Lung microvascular endothelial cell (primary cell): Measurements from ENCODE around the gene TCF12. TPM values are rescaled to one million over a fixed set of nuclear protein-coding genes. Genes with fewer than 3 reads are reported as not detected.
A peak's percentile ranks its signal among the peaks of the same experiment; 100 is the strongest.
"Not testable (repeated sequence)": the region's sequence is repeated elsewhere in the genome, so short reads cannot be mapped to it uniquely, and the experiment has no call there.

ENCODE experiments used
- DNase-seq, 2 donors: peaks; one replicate each; pipeline versions ENCODE4 v3.0.0 to v3.0.0-alpha.2; 2010; ENCODE audit warnings: low read depth in 2 of 2
- total RNA-seq: library from RNA; depleted of rRNA; stranded (reverse); fragments of >200 nt; gene quantifications from 2 replicates; pipeline ENCODE4 v1.2.1, GENCODE V29; 2014

Gene TCF12
- total RNA-seq, 1 donor from 2014 or later, result 94.4 TPM

GRCh38 chr15:57160823-57161560 lies 242.5 kb downstream of the TCF12 start:
- no peak for DNase-seq

- not testable (repeated sequence) for DNase-seq
These were observed 245.8 kb downstream of the TCF12 start for GRCh38 chr15:57164251-57164650.

- peak in 1 of 2 donors; percentile 52 for DNase-seq
These were observed 247.5 kb downstream of the TCF12 start for GRCh38 chr15:57165992-57166391.

DNA sequence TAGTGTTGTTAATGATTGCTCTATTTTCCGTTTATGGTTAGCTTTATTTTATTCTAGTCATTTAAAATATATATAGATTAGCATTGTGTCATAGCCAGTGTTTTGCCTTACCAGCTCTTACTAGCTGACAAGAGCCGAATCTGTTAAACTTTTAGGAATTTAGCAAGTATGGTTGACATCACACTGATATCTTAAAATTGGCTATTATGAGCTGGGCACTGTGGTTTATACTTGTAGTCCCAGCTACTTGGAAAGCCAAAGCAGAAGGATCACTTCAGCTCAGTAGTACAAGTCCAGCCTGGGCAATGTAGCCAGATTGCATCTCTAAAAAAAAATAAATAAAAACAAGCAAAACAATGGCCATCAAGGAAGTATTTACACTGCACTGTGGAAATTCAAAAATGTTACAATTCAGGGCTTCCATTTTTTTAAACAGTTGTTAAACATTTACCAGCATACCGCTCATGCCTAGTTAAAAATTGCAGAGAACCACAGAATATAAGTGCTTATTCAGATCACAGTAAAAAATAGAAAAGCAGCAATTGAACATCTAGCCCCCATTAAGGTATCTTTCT lies 249.5 kb downstream of the TCF12 start:
- DNase-seq, result no peak

DNA sequence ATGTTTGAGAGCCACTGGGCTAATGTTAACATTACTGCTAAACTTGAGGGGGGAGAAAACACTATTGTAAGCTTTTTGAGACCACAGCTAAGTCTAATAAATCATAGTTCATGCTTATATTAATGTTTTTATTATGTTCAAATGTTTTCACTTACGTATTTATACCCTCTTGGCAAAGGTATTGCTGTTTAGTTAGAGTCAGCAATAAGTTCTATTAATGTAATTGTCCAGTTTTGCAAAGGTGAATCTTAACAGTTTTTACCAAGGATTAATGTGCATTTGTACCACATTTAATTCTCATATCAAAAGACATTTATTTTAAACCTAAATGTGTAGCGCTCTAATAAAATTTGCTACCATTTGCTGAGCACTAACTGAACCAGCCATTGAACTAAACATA lies 251.2 kb downstream of the TCF12 start:
- no peak for DNase-seq

- DNase-seq, result no peak
These were observed 253.0 kb downstream of the TCF12 start for GRCh38 chr15:57171426-57171825.

DNA sequence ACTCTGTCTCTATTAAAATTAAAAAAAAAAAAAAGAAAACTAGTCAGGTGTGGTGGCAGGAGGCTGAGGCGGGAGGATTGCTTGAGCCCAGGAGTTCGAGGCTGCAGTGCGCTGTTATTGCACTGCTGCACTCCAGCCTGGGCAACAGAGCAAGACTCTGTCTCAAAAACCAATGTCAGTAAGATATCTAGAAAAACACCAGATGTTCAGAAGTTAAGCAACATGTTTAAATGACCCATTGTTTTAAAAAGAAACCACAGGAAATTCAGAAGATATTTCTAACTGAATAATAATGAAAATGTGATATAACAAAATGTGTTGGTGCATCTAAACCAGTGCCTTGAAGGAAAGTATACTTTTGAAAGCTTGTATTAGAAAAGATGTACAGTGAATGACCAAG lies 254.5 kb downstream of the TCF12 start:
- peak in 1 of 2 donors; percentile 44 for DNase-seq

GRCh38 chr15:57183041-57183440 lies 264.6 kb downstream of the TCF12 start:
- no peak for DNase-seq

- no peak for DNase-seq
These were observed 265.3 kb downstream of the TCF12 start for GRCh38 chr15:57183614-57184344.

DNA sequence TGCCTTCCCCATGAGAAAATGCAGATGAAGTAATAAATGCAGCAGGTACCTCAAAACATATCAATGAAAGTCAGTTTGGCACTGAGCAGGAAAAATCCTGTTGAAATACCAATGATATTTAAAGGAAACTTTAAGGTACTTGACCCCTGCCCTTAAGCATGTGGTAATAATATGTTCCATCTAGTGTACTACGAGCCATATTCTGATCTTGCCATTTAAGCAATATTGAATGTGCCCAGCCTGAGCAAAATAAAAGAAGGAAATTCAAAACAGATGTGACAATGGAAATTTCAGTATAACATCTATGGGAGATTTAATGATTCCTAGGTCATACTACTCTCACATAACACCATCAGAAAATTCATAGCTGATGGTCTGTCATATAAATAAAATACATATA lies 266.1 kb downstream of the TCF12 start:
- DNase-seq, result no peak

DNA sequence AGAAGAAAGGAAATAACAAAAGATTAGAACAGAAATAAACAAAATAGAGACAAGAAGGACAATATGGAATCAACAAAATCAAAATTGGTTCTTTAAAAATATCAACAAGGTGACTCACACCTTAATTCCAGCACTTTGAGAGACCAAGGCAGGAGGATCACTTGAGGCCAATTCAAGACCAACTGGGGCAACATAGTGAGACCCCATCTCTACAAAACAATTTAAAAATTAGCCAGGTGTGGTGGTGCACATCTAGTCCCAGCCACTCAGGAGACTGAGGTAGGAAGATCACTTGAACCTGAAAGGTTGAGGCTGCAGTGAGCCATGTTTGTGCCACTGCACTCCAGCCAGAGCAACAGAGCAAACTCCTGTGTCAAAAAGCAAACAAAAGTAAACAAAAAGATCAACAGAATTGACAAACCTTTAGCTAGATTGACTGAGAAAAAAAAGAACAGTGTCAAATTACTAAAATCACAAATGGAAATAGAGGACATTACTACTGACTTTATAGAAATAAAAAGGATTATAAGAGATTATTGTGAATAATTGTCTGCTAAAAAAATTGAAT lies 267.1 kb downstream of the TCF12 start:
- no peak for DNase-seq

GRCh38 chr15:57189466-57189865 lies 271.0 kb downstream of the TCF12 start:
- DNase-seq, result no peak

- no peak for DNase-seq
These were observed 271.8 kb downstream of the TCF12 start for GRCh38 chr15:57190208-57190607.

GRCh38 chr15:57193161-57193560 lies 274.7 kb downstream of the TCF12 start:
- DNase-seq, result no peak

GRCh38 chr15:57195326-57195725 lies 276.9 kb downstream of the TCF12 start:
- DNase-seq, result no peak

DNA sequence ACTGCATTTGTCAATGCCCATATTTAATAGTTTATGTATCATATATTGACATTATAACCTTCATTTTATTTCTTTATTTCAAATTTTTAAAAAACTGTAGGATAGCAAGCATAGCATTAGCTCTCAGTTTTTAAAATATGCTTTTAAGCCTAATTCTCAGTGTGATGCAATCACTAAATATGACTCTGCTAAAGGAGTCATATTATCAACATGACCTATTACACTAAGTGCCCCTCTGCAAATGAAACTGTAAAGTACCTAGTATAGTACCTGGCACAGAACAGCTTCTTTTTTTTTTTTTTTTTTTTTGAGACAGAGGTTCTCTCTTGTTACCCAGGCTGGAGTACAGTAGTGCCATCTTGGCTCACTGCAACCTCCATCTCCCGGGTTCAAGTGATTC lies 278.4 kb downstream of the TCF12 start:
- no peak for DNase-seq

GRCh38 chr15:57198131-57198530 lies 279.7 kb downstream of the TCF12 start:
- DNase-seq, result no peak

GRCh38 chr15:57198654-57199291 lies 280.3 kb downstream of the TCF12 start:
- DNase-seq, result no peak

DNA sequence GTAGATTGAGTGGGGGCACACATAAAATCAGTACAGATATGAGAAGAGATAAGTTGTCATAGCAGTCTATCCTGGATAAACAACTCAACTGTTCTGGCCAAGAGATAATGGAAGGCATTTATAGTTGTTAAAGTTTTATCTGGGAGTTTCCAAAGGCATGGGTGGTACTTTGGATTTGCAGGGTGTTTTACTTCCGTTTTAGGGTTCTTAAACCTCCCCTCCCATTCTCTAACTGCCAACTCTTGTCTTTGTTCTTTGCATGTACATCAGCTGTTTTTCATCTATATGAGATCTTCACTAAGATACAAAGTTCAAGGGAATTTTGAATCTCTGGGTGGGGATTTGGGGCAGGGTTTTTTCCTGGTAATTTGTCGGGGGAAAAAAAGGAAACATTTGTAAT lies 283.1 kb downstream of the TCF12 start:
- DNase-seq, result no peak

DNA sequence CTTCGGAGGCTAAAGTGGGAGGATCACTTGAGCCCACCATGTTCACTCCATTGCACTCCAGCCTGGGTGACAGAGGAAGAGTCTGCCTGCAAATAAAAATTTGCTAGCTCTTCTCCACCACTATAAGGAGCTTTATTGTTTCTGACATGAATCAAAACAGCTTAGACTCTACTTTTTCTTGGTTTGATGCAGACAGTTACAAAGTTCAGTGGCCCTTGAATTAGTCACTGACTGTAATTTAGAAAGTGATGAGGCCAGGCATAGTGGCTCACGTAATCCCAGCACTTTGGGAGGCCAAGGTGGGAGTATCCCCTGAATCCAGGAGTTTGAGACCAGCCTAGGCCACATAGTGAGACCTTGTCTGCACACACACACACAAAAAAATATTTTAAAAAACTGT lies 285.5 kb downstream of the TCF12 start:
- DNase-seq, result no peak

DNA sequence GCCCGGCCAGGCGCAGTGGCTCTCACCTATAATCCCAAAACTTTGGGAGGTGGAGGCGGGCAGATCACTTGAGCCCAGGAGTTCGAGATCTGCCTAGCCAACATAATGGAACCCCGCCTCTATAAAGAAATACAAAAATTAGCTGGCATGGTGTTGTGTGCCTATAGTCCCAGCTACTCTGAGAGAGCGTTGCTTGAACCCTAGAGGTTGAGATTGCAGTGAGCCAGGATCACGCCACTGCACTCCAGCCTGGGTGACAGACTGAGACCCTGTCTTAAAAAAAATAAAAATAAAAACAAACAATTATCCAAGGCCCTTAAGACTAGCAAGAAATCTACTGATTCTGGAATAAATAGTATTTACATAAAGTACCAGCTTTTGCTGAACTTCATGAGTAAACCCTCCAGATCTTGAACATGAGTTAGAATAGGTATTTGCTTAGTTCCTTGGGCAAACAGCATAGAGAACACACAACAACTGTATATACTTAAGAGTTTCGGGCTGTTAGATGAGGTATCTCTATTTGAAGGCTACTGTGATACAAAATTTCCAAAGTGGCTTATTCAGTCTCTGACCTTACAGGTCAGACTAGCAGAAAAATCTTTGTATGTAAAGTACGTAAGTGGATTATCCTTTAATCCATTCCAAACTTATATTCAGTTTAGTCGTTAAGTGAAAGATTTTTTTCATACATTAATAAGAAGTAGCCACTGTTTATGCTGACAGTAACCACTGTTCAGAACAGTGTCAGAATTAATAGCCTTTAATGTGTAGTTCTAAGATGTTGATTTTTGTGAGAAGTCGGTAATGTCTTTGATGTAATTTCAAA lies 286.8 kb downstream of the TCF12 start:
- DNase-seq, result no peak
